Trophoblast cell (in vitro differentiated cells and primary cell): ENCODE data around the gene PIM3.
A peak's percentile ranks its signal among the peaks of the same experiment; 100 is the strongest.

ENCODE experiments used
- DNase-seq, 2 donors: peaks; one replicate each; pipeline ENCODE4 v3.0.0-alpha.2; 2016
- H2AFZ ChIP-seq: 2 replicates; pipeline ENCODE4 v1.6.1; 2013; ENCODE audit warnings: low read length, moderate library complexity, mild to moderate bottlenecking; ENCODE audit not compliant: insufficient read depth, poor library complexity
- H2AK5ac ChIP-seq: 2 replicates; pipeline ENCODE4 v1.6.1; 2013; ENCODE audit warnings: mild to moderate bottlenecking, low read length
- H2BK120ac ChIP-seq: 2 replicates; pipeline ENCODE4 v1.6.1; 2013; ENCODE audit warnings: low read length, mild to moderate bottlenecking, moderate library complexity; ENCODE audit not compliant: insufficient read depth, poor library complexity
- H2BK12ac ChIP-seq: 2 replicates; pipeline ENCODE4 v1.6.1; 2013; ENCODE audit warnings: mild to moderate bottlenecking, low read length, moderate library complexity
- H2BK5ac ChIP-seq: 2 replicates; pipeline ENCODE4 v1.6.1; 2013; ENCODE audit warnings: low read length, low read depth, moderate library complexity, mild to moderate bottlenecking; ENCODE audit not compliant: poor library complexity
- H3K14ac ChIP-seq: 2 replicates; pipeline ENCODE4 v1.6.1; 2013; ENCODE audit warnings: mild to moderate bottlenecking, low read length
- H3K18ac ChIP-seq: 2 replicates; pipeline ENCODE4 v1.6.1; 2013; ENCODE audit warnings: mild to moderate bottlenecking, low read length
- H3K23ac ChIP-seq: 2 replicates; pipeline ENCODE4 v1.6.1; 2013; ENCODE audit warnings: low read length
- H3K27ac ChIP-seq: 2 replicates; pipeline ENCODE4 v1.5.1; 2013; ENCODE audit warnings: low read depth, mild to moderate bottlenecking, inconsistent platforms, low read length, moderate library complexity
- H3K27me3 ChIP-seq: 2 replicates; pipeline ENCODE4 v1.6.1; 2013; ENCODE audit warnings: inconsistent platforms, mild to moderate bottlenecking, low read length, moderate library complexity; ENCODE audit not compliant: insufficient read depth
- H3K36me3 ChIP-seq, 2 experiments: 1 replicate in 1 of 2; 2 replicates in 1 of 2; pipeline ENCODE4 v1.6.1; 2013; ENCODE audit warnings: low read length in 2 of 2, mild to moderate bottlenecking in 2 of 2, moderate library complexity in 1 of 2; ENCODE audit not compliant: insufficient read depth in 2 of 2, control insufficient read depth in 1 of 2
- H3K4ac ChIP-seq: 2 replicates; pipeline ENCODE4 v1.6.1; 2013; ENCODE audit warnings: low read depth, mild to moderate bottlenecking, low read length, moderate library complexity
- H3K4me1 ChIP-seq, 2 experiments: 1 replicate in 1 of 2; 2 replicates in 1 of 2; pipeline ENCODE4 v1.6.1; 2013; ENCODE audit warnings: low read length in 2 of 2, mild to moderate bottlenecking in 2 of 2, moderate library complexity in 1 of 2; ENCODE audit not compliant: insufficient read depth in 2 of 2, control insufficient read depth in 1 of 2
- H3K4me2 ChIP-seq: 2 replicates; pipeline ENCODE4 v1.6.1; 2013; ENCODE audit warnings: inconsistent platforms, mild to moderate bottlenecking, low read length, moderate library complexity
- H3K4me3 ChIP-seq: 2 replicates; pipeline ENCODE4 v1.5.1; 2013; ENCODE audit warnings: mild to moderate bottlenecking, low read depth, low read length, inconsistent platforms
- H3K79me1 ChIP-seq: one replicate; pipeline ENCODE4 v1.6.1; 2013; ENCODE audit warnings: low read length
- H3K79me2 ChIP-seq: 2 replicates; pipeline ENCODE4 v1.6.1; 2013; ENCODE audit warnings: low read length, mild to moderate bottlenecking; ENCODE audit not compliant: control insufficient read depth, insufficient read depth, poor library complexity
- H3K9ac ChIP-seq: 2 replicates; pipeline ENCODE4 v1.6.1; 2013; ENCODE audit warnings: mild to moderate bottlenecking, low read length
- H3K9me3 ChIP-seq: 2 replicates; pipeline ENCODE4 v1.6.1; 2013; ENCODE audit warnings: low read depth, mild to moderate bottlenecking, control low read depth, inconsistent platforms, low read length; ENCODE audit not compliant: insufficient read depth
- H4K12ac ChIP-seq: 2 replicates; pipeline ENCODE4 v1.6.1; 2013; ENCODE audit warnings: low read depth, mild to moderate bottlenecking, low read length, moderate library complexity
- H4K8ac ChIP-seq: 2 replicates; pipeline ENCODE4 v1.6.1; 2013; ENCODE audit warnings: low read depth, mild to moderate bottlenecking, low read length, moderate library complexity
- H4K91ac ChIP-seq: one replicate; pipeline ENCODE4 v1.6.1; 2013; ENCODE audit warnings: low read depth, mild to moderate bottlenecking, low read length, moderate library complexity
- WGBS: extraction: QIAGEN DNeasy Blood & Tissue Kit; methylation state at CpG from one replicate; pipeline ENCODE4 v1.1.7; 2013; ENCODE audit warnings: missing lambda C conversion rate; ENCODE audit not compliant: insufficient read length, insufficient coverage; ENCODE audit errors: extremely low coverage; 5-methylcytosine and 5-hydroxymethylcytosine counted together

PIM3 gene

DNA sequence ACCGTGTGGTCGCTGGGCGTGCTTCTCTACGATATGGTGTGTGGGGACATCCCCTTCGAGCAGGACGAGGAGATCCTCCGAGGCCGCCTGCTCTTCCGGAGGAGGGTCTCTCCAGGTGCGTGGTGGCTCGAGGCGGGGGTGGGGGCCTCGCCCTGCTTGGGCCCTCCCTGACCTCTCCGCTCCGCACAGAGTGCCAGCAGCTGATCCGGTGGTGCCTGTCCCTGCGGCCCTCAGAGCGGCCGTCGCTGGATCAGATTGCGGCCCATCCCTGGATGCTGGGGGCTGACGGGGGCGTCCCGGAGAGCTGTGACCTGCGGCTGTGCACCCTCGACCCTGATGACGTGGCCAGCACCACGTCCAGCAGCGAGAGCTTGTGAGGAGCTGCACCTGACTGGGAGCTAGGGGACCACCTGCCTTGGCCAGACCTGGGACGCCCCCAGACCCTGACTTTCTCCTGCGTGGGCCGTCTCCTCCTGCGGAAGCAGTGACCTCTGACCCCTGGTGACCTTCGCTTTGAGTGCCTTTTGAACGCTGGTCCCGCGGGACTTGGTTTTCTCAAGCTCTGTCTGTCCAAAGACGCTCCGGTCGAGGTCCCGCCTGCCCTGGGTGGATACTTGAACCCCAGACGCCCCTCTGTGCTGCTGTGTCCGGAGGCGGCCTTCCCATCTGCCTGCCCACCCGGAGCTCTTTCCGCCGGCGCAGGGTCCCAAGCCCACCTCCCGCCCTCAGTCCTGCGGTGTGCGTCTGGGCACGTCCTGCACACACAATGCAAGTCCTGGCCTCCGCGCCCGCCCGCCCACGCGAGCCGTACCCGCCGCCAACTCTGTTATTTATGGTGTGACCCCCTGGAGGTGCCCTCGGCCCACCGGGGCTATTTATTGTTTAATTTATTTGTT is 2.4 kb downstream of the PIM3 start:
- H4K91ac ChIP-seq = peak overlapping the region; percentile 89
- H2AFZ ChIP-seq = peak overlapping the region; percentile 7
- H3K27me3 ChIP-seq = no peaks in the 10 kb centered on the region
- peak overlapping the region; percentile 71 for H3K27ac ChIP-seq
- peak overlapping the region; percentile 66 for H2BK5ac ChIP-seq
- peak overlapping the region; percentile 51 for H3K4ac ChIP-seq
- no peak overlapping the region for H3K9ac ChIP-seq
- H2BK120ac ChIP-seq = peak overlapping the region; percentile 54
- no peak for DNase-seq
- no CpG with 5 or more reads among the region's 63 CpGs for WGBS
- H3K23ac ChIP-seq = no peak overlapping the region
- H3K79me1 ChIP-seq = peaks cover 45% of the 10 kb centered on the region
- peak overlapping the region; percentile 7 for H4K12ac ChIP-seq
- peak overlapping the region; percentile 34 for H3K4me2 ChIP-seq
- peak overlapping the region; percentile 42 for H3K14ac ChIP-seq
- H2AK5ac ChIP-seq = peak overlapping the region; percentile 47
- peak overlapping the region; percentile 37 for H2BK12ac ChIP-seq
- H3K36me3 ChIP-seq = peaks cover 31 to 32% of the 10 kb centered on the region in 2 experiments
- H3K79me2 ChIP-seq = peaks cover 27% of the 10 kb centered on the region
- H3K4me3 ChIP-seq = peak overlapping the region; percentile 6
- peaks cover 2% of the 10 kb centered on the region for H3K9me3 ChIP-seq
- peak overlapping the region; percentile 88 for H3K18ac ChIP-seq
- peaks cover 47 to 59% of the 10 kb centered on the region in 2 experiments for H3K4me1 ChIP-seq
- H4K8ac ChIP-seq = peak overlapping the region; percentile 67

DNA sequence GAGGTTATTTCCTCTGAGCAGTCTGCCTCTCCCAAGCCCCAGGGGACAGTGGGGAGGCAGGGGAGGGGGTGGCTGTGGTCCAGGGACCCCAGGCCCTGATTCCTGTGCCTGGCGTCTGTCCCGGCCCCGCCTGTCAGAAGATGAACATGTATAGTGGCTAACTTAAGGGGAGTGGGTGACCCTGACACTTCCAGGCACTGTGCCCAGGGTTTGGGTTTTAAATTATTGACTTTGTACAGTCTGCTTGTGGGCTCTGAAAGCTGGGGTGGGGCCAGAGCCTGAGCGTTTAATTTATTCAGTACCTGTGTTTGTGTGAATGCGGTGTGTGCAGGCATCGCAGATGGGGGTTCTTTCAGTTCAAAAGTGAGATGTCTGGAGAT is 3.1 kb downstream of the PIM3 start:
- Histone ChIP-seq H2BK5ac (no peak overlapping the region), H3K4me3 (no peak overlapping the region), H2BK12ac (no peak overlapping the region), H2AFZ (no peak overlapping the region), H4K12ac (no peak overlapping the region), H3K14ac (no peak overlapping the region), H2BK120ac (no peak overlapping the region), H3K27me3 (no peaks in the 10 kb centered on the region), H4K91ac (no peak overlapping the region), H4K8ac (peak overlapping the region; percentile 17), H3K23ac (no peak overlapping the region), H3K18ac (no peak overlapping the region), H3K4me1 (peaks cover 49 to 60% of the 10 kb centered on the region in 2 experiments), H3K79me1 (peaks cover 43% of the 10 kb centered on the region), H3K36me3 (peaks cover 31 to 32% of the 10 kb centered on the region in 2 experiments), H3K9me3 (peaks cover 4% of the 10 kb centered on the region), H3K4me2 (no peak overlapping the region), H3K4ac (peak overlapping the region; percentile 33), H3K79me2 (peaks cover 27% of the 10 kb centered on the region), H3K9ac (no peak overlapping the region), H3K27ac (peak overlapping the region; percentile 12), H2AK5ac (no peak overlapping the region)
- WGBS = no CpG with 5 or more reads among the region's 6 CpGs
- DNase-seq = no peak

DNA sequence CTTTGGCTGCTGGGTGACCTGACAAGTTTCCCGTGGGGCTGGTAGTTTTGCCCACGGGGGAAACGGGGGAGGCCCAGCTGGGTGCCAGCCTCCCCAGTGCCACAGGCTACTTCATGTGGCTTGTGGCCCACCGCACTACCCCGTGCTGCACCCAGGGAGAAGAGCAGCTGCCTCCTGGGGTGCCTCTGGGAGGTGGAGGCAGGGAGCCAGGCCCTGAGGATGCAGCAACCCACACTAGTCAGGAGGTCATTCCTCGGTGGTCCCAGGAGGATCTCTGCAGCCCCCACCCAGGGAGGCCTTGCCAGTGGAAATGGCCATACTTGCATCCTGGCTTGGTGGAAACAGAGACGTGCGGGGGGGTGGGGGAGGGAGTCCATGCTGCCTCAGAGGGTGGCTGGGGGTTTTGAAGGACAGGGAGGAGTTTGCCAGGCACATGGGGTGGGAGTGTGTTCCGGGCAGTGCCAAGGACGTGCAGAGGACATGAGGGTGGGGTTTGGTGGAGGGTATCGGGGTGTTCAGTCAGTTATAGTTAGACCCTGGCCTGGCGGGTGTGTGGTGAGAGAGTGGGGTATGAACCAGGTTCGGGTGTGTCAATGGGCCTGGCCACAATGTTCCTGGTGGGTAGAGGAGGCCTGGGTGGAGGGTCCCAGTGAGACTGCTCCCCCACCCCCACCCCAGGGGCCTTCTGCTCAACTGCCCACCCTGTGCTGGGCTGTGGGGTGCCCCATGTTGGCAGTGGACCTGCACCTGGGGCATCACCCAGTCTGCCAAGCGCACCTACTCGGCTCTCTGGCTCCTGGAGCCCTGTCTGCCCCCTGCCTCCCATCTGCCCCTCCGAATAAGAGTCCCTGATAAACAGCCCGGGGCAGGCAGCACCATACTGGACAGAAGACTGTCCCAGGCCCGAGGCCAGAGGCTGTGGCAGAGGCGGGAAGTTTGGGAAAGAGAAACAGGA is 3.8 kb downstream of the PIM3 start:
- Histone ChIP-seq H3K79me2 (peaks cover 27% of the 10 kb centered on the region), H3K36me3 (peaks cover 31 to 32% of the 10 kb centered on the region in 2 experiments), H3K79me1 (peaks cover 43% of the 10 kb centered on the region), H4K12ac (no peak overlapping the region), H2BK120ac (no peak overlapping the region), H2AK5ac (no peak overlapping the region), H3K27me3 (no peaks in the 10 kb centered on the region), H3K18ac (no peak overlapping the region), H3K9ac (no peak overlapping the region), H3K9me3 (peaks cover 4% of the 10 kb centered on the region), H3K23ac (no peak overlapping the region), H3K4me1 (peaks cover 49 to 54% of the 10 kb centered on the region in 2 experiments), H3K14ac (peak overlapping the region; percentile 7), H2AFZ (no peak overlapping the region), H3K4ac (peak overlapping the region; percentile 19), H4K8ac (peak overlapping the region; percentile 12), H4K91ac (no peak overlapping the region), H2BK5ac (no peak overlapping the region), H3K27ac (peak overlapping the region; percentile 4), H3K4me2 (no peak overlapping the region), H2BK12ac (no peak overlapping the region), H3K4me3 (no peak overlapping the region)
- no peak for DNase-seq
- no CpG with 5 or more reads among the region's 19 CpGs for WGBS
